ENCODE measurements around the gene THAP7. TPM values are rescaled to one million over a fixed set of nuclear protein-coding genes. Genes with fewer than 3 reads are reported as not detected.

The THAP7 gene
- total RNA-seq, 4 donors from 2014 or later = 33.2 to 42.4 (median 39.1) TPM

GRCh38 chr22:20959578-20960461 lies 42.1 kb downstream of the THAP7 start:
- no peaks in the 10 kb centered on the region for H3K9me3 ChIP-seq
- no peak overlapping the region for H3K27ac ChIP-seq (replicated peaks in 1 of 4)
- H3K4me1 ChIP-seq = peaks cover 15 to 34% (median 27%) of the 10 kb centered on the region in 4 donors
- 95% methylated on average over 20 of the region's 20 CpGs for WGBS
- no peaks in the 10 kb centered on the region for H3K36me3 ChIP-seq
- DNase-seq (ENCODE audit: extremely low spot score) = no peak
- TF ChIP-seq POLR2AphosphoS5 (IDR thresholded peaks at IDR 0.05) = no peak
- H3K4me3 ChIP-seq = no peak overlapping the region
- intact Hi-C loops (cut with DNase I) = loop anchor here (10.0 kb wide), 2 partner anchors 55 to 75 kb away; partner anchors contain the start of gene P2RX6
- H3K27me3 ChIP-seq = peaks cover 0 to 13% (median 4%) of the 10 kb centered on the region in 4 donors

GRCh38 chr22:20957683-20958431 lies 44.1 kb downstream of the THAP7 start:
- Histone ChIP-seq H3K9me3 (no peaks in the 10 kb centered on the region), H3K27ac (replicated peaks in 1 of 4) (peak overlapping the region; percentile 35 to 63 (median 46))
- WGBS = 8% methylated on average over 17 of the region's 32 CpGs

GRCh38 chr22:20957102-20957682 lies 44.7 kb downstream of the THAP7 start:
- intact Hi-C loops (cut with DNase I) = no loop called here
- H3K4me3 ChIP-seq = peak overlapping the region; percentile 61 to 79 (median 72)
- H3K27me3 ChIP-seq = no peaks in the 10 kb centered on the region
- WGBS = 1% methylated on average over 14 of the region's 59 CpGs
- TF ChIP-seq CTCF (IDR thresholded peaks at IDR 0.05) = no peak
- no peak for TF ChIP-seq EP300 (IDR thresholded peaks at IDR 0.05)
- no peak for TF ChIP-seq POLR2A (IDR thresholded peaks at IDR 0.05; ENCODE audit: low read depth)
- TF ChIP-seq POLR2AphosphoS5 (IDR thresholded peaks at IDR 0.05) = no peak
- peaks cover 0 to 13% (median 10%) of the 10 kb centered on the region in 4 donors for H3K36me3 ChIP-seq
- H3K4me1 ChIP-seq = peaks cover 13 to 32% (median 20%) of the 10 kb centered on the region in 4 donors
- H3K9me3 ChIP-seq = no peaks in the 10 kb centered on the region
- no peak for DNase-seq (ENCODE audit: extremely low spot score)
- peak overlapping the region; percentile 35 to 63 (median 46) for H3K27ac ChIP-seq (replicated peaks in 1 of 4)

More at GRCh38 chr22:20957683-20958431, 44.1 kb downstream of the THAP7 start:
- Histone ChIP-seq H3K4me3 (peak overlapping the region; percentile 61 to 79 (median 72)), H3K4me1 (peaks cover 13 to 32% (median 20%) of the 10 kb centered on the region in 4 donors), H3K36me3 (peaks cover 0 to 6% (median 4%) of the 10 kb centered on the region in 4 donors), H3K27me3 (no peaks in the 10 kb centered on the region)
- DNase-seq (ENCODE audit: extremely low spot score) = no peak
- intact Hi-C loops (cut with DNase I) = no loop called here
- TF ChIP-seq POLR2AphosphoS5 (IDR thresholded peaks at IDR 0.05) = no peak
- no peak for TF ChIP-seq POLR2A (IDR thresholded peaks at IDR 0.05; ENCODE audit: low read depth)
- TF ChIP-seq CTCF (IDR thresholded peaks at IDR 0.05) = no peak
- no peak for TF ChIP-seq EP300 (IDR thresholded peaks at IDR 0.05)

- no peak for TF ChIP-seq POLR2A (IDR thresholded peaks at IDR 0.05; ENCODE audit: low read depth)
- TF ChIP-seq CTCF (IDR thresholded peaks at IDR 0.05) = no peak
- TF ChIP-seq POLR2AphosphoS5 (IDR thresholded peaks at IDR 0.05) = no peak
- no peak for TF ChIP-seq EP300 (IDR thresholded peaks at IDR 0.05)
- intact Hi-C loops (cut with DNase I) = no loop called here
- WGBS = 57% methylated on average over 18 of the region's 27 CpGs
- no peak for DNase-seq (ENCODE audit: extremely low spot score)
- Histone ChIP-seq H3K4me1 (peaks cover 13 to 32% (median 20%) of the 10 kb centered on the region in 4 donors), H3K36me3 (peaks cover 3 to 19% (median 17%) of the 10 kb centered on the region in 4 donors), H3K27me3 (no peaks in the 10 kb centered on the region), H3K4me3 (peak overlapping the region; percentile 61 to 79 (median 72)), H3K9me3 (no peaks in the 10 kb centered on the region), H3K27ac (replicated peaks in 1 of 4) (peak overlapping the region; percentile 35 to 63 (median 46))
Measured at GRCh38 chr22:20956258-20957101, 45.4 kb downstream of the THAP7 start.

All from esophagus muscularis mucosa (tissue), 4 donors.